ENCODE results near the gene GPC6. TPM values are rescaled to one million over a fixed set of nuclear protein-coding genes. Genes with fewer than 3 reads are reported as not detected.

The GPC6 gene
- total RNA-seq, 4 donors from 2014 or later, result 2.7 to 5.7 (median 4.4) TPM

DNA sequence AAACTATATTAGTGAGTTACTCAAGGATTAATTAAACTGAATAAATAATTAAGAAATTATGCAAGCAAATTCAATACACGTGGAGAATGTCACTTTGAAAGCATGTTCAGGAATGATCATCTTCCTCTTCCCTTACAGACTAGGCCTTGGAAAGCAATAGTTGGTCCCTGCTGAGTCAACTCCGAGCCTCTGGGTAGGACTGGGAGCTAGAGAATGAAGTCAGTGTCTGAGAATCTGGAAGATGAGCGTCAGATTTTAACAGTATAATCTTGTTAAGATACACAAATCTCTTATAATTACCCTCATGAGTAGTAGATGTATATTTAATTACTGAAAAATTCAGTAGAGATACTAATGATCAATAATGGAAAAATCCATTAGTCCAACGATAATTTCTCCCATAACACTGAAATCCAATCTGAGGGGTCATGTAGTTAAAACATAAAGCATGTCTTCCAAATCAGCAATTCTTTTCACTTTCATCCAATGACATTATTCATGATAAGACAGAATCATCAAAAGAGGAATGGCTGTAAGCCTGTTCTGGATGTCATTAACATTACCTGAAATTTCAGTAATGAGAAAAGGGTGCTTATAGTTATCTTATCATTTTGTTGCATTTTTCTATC lies 829.9 kb downstream of the GPC6 start:
- no peak for DNase-seq (ENCODE audit: low spot score in 2 of 2)
- Histone ChIP-seq H3K4me1 (no peaks in the 10 kb centered on the region), H3K9me3 (no peaks in the 10 kb centered on the region), H3K4me3 (no peak overlapping the region), H3K27me3 (no peaks in the 10 kb centered on the region), H3K36me3 (no peaks in the 10 kb centered on the region), H3K27ac (no peak overlapping the region)
- TF ChIP-seq POLR2A (IDR thresholded peaks at IDR 0.05), result no peak
- TF ChIP-seq CTCF (IDR thresholded peaks at IDR 0.05), result no peak
- no peak for TF ChIP-seq EP300 (IDR thresholded peaks at IDR 0.05)
- TF ChIP-seq POLR2AphosphoS5 (IDR thresholded peaks at IDR 0.05), result no peak
- 87% methylated on average over 4 of the region's 4 CpGs for WGBS

- no peaks in the 10 kb centered on the region for H3K9me3 ChIP-seq
- WGBS, result 69% methylated on average over 2 of the region's 2 CpGs
- no peaks in the 10 kb centered on the region for H3K4me1 ChIP-seq
- H3K4me3 ChIP-seq, result no peak overlapping the region
- no peaks in the 10 kb centered on the region for H3K27me3 ChIP-seq
- no peak overlapping the region for H3K27ac ChIP-seq
- no peak for DNase-seq (ENCODE audit: low spot score in 2 of 2)
- no peak for TF ChIP-seq POLR2A (IDR thresholded peaks at IDR 0.05)
- no peak for TF ChIP-seq EP300 (IDR thresholded peaks at IDR 0.05)
- no peak for TF ChIP-seq POLR2AphosphoS5 (IDR thresholded peaks at IDR 0.05)
- TF ChIP-seq CTCF (IDR thresholded peaks at IDR 0.05), result no peak
- no peaks in the 10 kb centered on the region for H3K36me3 ChIP-seq
These were observed 831.1 kb downstream of the GPC6 start for GRCh38 chr13:94057618-94058186.

DNA sequence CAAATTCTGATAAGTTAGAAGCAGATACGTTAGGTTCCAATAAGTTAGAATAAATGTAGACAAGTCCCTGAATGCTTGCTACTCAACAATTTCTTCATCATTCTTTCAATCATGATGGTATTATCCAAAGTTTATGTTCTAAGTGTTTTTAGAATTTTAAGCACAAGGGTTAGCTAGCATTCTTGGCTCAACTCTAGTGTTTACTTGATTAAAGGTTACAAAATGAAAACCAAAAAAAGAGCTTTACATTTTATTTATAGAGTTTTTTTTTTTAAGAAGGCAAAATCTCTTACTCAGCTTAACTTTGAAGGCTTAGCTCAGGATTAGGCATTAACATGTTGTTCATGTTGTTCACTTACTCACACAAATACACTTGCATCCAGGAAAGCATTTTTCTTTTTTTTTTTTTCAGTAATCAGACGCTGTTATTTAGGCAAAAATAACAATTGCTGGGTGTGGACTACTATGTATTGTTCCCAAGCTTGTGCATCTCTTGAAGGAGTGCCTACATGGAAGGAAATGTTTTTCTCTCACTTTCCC lies 832.3 kb downstream of the GPC6 start:
- 60% methylated on average over 2 of the region's 2 CpGs for WGBS

GRCh38 chr13:94061301-94061700 lies 834.7 kb downstream of the GPC6 start:
- WGBS, result 62% methylated on average over 1 of the region's 1 CpG
- TF ChIP-seq POLR2AphosphoS5 (IDR thresholded peaks at IDR 0.05), result no peak
- no peak for TF ChIP-seq EP300 (IDR thresholded peaks at IDR 0.05)
- TF ChIP-seq POLR2A (IDR thresholded peaks at IDR 0.05), result no peak
- no peak for TF ChIP-seq CTCF (IDR thresholded peaks at IDR 0.05)
- no peak overlapping the region for H3K4me3 ChIP-seq
- no peaks in the 10 kb centered on the region for H3K9me3 ChIP-seq
- DNase-seq (ENCODE audit: low spot score in 2 of 2), result no peak
- no peaks in the 10 kb centered on the region for H3K27me3 ChIP-seq
- H3K4me1 ChIP-seq, result no peaks in the 10 kb centered on the region
- H3K36me3 ChIP-seq, result no peaks in the 10 kb centered on the region
- no peak overlapping the region for H3K27ac ChIP-seq

More for the DNA sequence above, 832.3 kb downstream of the GPC6 start:
- no peak for DNase-seq (ENCODE audit: low spot score in 2 of 2)
- H3K36me3 ChIP-seq, result no peaks in the 10 kb centered on the region
- no peak overlapping the region for H3K27ac ChIP-seq
- H3K9me3 ChIP-seq, result no peaks in the 10 kb centered on the region
- no peak overlapping the region for H3K4me3 ChIP-seq
- H3K27me3 ChIP-seq, result no peaks in the 10 kb centered on the region
- TF ChIP-seq POLR2AphosphoS5 (IDR thresholded peaks at IDR 0.05) (no peak), CTCF (IDR thresholded peaks at IDR 0.05) (no peak), POLR2A (IDR thresholded peaks at IDR 0.05) (no peak), EP300 (IDR thresholded peaks at IDR 0.05) (no peak)
- H3K4me1 ChIP-seq, result no peaks in the 10 kb centered on the region

GRCh38 chr13:94063096-94063495 lies 836.5 kb downstream of the GPC6 start:
- Histone ChIP-seq H3K36me3 (no peaks in the 10 kb centered on the region), H3K4me3 (no peak overlapping the region), H3K4me1 (no peaks in the 10 kb centered on the region), H3K27me3 (no peaks in the 10 kb centered on the region), H3K27ac (no peak overlapping the region), H3K9me3 (no peaks in the 10 kb centered on the region)
- no peak for DNase-seq (ENCODE audit: low spot score in 2 of 2)
- no peak for TF ChIP-seq EP300 (IDR thresholded peaks at IDR 0.05)
- TF ChIP-seq POLR2A (IDR thresholded peaks at IDR 0.05), result no peak
- no peak for TF ChIP-seq POLR2AphosphoS5 (IDR thresholded peaks at IDR 0.05)
- no peak for TF ChIP-seq CTCF (IDR thresholded peaks at IDR 0.05)

All from suprapubic skin (tissue), 4 donors.